Stimulated activated CD4-positive, alpha-beta T cell treated with anti-CD3 and anti-CD28 coated beads, Interleukin-15, amount 100 ng/mL, for 1 hour (primary cell): ENCODE measurements around the gene UBALD1.
"Not testable (repeated sequence)": the region's sequence is repeated elsewhere in the genome, so short reads cannot be mapped to it uniquely, and the experiment has no call there.

Source experiments
- DNase-seq, 2 donors: peaks; one replicate each; pipeline ENCODE4 v3.0.0-alpha.2; 2020; ENCODE audit warnings: low read depth in 1 of 2, low spot score in 1 of 2

The UBALD1 gene

GRCh38 chr16:4599037-4599436, 15.7 kb downstream of the UBALD1 start:
- no peak for DNase-seq

GRCh38 chr16:4597174-4597573, 17.5 kb downstream of the UBALD1 start:
- DNase-seq = no peak

GRCh38 chr16:4594433-4595410, 20.0 kb downstream of the UBALD1 start:
- DNase-seq = no peak

- DNase-seq = no peak
These were observed 21.6 kb downstream of the UBALD1 start for GRCh38 chr16:4593086-4593485.

GRCh38 chr16:4591706-4592470, 22.8 kb downstream of the UBALD1 start:
- no peak for DNase-seq

GRCh38 chr16:4591191-4591590, 23.5 kb downstream of the UBALD1 start:
- no peak for DNase-seq

GRCh38 chr16:4588961-4589360, 25.7 kb downstream of the UBALD1 start:
- no peak for DNase-seq

- no peak for DNase-seq
These were observed 26.3 kb downstream of the UBALD1 start for GRCh38 chr16:4588386-4588785.

- no peak for DNase-seq
These were observed 28.4 kb downstream of the UBALD1 start for GRCh38 chr16:4586291-4586690.

- no peak for DNase-seq
These were observed 30.8 kb downstream of the UBALD1 start for GRCh38 chr16:4583906-4584305.

- no peak for DNase-seq
These were observed 34.4 kb downstream of the UBALD1 start for GRCh38 chr16:4580250-4580649.

GRCh38 chr16:4578961-4579530, 35.6 kb downstream of the UBALD1 start:
- DNase-seq = no peak

- DNase-seq = no peak
These were observed 38.7 kb downstream of the UBALD1 start for GRCh38 chr16:4576008-4576407.

- no peak for DNase-seq
These were observed 39.6 kb downstream of the UBALD1 start for GRCh38 chr16:4574919-4575705.

GRCh38 chr16:4573926-4574325, 40.8 kb downstream of the UBALD1 start:
- DNase-seq = not testable (repeated sequence)

- no peak for DNase-seq
These were observed 42.0 kb downstream of the UBALD1 start for GRCh38 chr16:4572715-4573114.

- no peak for DNase-seq
These were observed 43.9 kb downstream of the UBALD1 start for GRCh38 chr16:4570688-4571321.

- DNase-seq = no peak
These were observed 44.6 kb downstream of the UBALD1 start for GRCh38 chr16:4570086-4570485.

GRCh38 chr16:4566144-4566543, 48.5 kb downstream of the UBALD1 start:
- no peak for DNase-seq

GRCh38 chr16:4564661-4565267, 49.9 kb downstream of the UBALD1 start:
- DNase-seq = no peak
